Measurements from ENCODE around the gene GAS1.

Gene GAS1

DNA sequence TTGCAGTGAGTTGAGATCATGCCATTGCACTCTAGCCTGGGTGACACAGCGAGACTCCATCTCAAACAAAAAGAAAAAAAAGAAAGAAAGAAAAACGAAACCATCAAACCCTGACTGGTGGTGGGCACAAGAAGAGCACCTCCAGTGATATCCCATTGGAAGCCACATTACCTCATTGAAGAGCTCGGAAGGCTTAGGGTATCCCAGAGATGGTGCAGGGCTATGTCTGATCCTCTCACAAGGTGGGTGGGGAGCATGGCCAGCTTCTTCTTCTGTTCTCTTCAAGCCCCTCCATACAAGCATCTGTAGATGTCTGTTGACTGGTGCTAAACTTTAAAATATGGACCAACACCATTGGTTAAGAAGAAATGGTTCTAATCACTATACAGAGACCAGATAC, 45.8 kb downstream of the GAS1 start:
- H3K4me2 ChIP-seq = no peak overlapping the region
- no peak overlapping the region for H3K27ac ChIP-seq
- no peaks in the 10 kb centered on the region for H4K20me1 ChIP-seq
- no peaks in the 10 kb centered on the region for H3K36me3 ChIP-seq
- peaks cover 0 to 10% (median 7%) of the 10 kb centered on the region in 11 experiments; a peak in 10 of 22 replicates for H3K9me3 ChIP-seq (replicated peaks in 1 of 11)
- H3K9ac ChIP-seq = no peak overlapping the region
- H3K27me3 ChIP-seq = no peaks in the 10 kb centered on the region
- no peak for TF ChIP-seq Cebpa-rat (IDR thresholded peaks at IDR 0.05)
- H3K4me3 ChIP-seq = no peak overlapping the region
- peaks cover 0 to 6% (median 0%) of the 10 kb centered on the region in 10 experiments; a peak in 1 of 20 replicates for H3K4me1 ChIP-seq
